ENCODE results near the gene NCAPD3.

Gene NCAPD3

DNA sequence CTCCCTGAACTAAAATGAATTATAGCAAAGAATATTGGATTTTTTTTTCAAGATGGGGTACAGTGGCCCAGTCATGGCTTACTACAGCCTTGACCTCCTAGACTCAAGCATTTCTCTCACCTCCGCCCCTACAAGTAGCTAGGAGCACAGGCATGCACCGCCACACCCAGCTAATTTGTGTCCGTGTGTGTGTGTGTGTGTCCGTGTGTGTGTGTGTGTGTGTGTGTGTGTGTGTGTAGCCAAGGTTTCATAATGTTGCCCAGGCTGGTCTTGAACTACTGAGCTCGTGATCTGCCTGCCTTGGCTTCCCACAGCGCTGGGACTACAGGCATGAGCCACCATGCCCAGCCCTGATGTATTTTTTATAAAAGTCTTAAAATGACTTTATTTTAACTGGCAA lies 16.8 kb upstream of the NCAPD3 start:
- no peak for TF ChIP-seq FOXM1 (IDR thresholded peaks at IDR 0.05; ENCODE audit: borderline replicate concordance)
- no peak for TF ChIP-seq LEF1 (IDR thresholded peaks at IDR 0.05; ENCODE audit: borderline replicate concordance)
- no peak for TF ChIP-seq TARDBP (IDR thresholded peaks at IDR 0.05)
- TF ChIP-seq BHLHE40 (IDR thresholded peaks at IDR 0.05; ENCODE audit: borderline replicate concordance): no peak
- TF ChIP-seq, protein P1, sequence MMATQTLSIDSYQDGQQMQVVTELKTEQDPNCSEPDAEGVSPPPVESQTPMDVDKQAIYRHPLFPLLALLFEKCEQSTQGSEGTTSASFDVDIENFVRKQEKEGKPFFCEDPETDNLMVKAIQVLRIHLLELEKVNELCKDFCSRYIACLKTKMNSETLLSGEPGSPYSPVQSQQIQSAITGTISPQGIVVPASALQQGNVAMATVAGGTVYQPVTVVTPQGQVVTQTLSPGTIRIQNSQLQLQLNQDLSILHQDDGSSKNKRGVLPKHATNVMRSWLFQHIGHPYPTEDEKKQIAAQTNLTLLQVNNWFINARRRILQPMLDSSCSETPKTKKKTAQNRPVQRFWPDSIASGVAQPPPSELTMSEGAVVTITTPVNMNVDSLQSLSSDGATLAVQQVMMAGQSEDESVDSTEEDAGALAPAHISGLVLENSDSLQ (IDR thresholded peaks at IDR 0.05): no peak
- TF ChIP-seq HDGF (IDR thresholded peaks at IDR 0.05; ENCODE audit: borderline replicate concordance): no peak
- no peak for TF ChIP-seq FOXA1 (IDR thresholded peaks at IDR 0.05)
- TF ChIP-seq SP1 (IDR thresholded peaks at IDR 0.05): no peak
- no peak for TF ChIP-seq SUZ12 (IDR thresholded peaks at IDR 0.05)
- TF ChIP-seq ELF4 (IDR thresholded peaks at IDR 0.05): no peak
- TF ChIP-seq NFRKB (IDR thresholded peaks at IDR 0.05): no peak
- no peak for TF ChIP-seq CTBP1 (IDR thresholded peaks at IDR 0.05; ENCODE audit: borderline replicate concordance)
- no peak for TF ChIP-seq L3MBTL2 (conservative IDR thresholded peaks at IDR 0.05)
- TF ChIP-seq ZNF384 (IDR thresholded peaks at IDR 0.05): no peak
- TF ChIP-seq ARNT (IDR thresholded peaks at IDR 0.05): no peak
- no peak for TF ChIP-seq FOXK2 (IDR thresholded peaks at IDR 0.05)
- DNase-seq (ENCODE audit: extremely low spot score): no peak
- ChIA-PET CTCF (no interaction called here), POLR2A (interaction anchor here (1.8 kb wide), 1 partner anchor 16 kb away, joined by 11 read pairs; the partner anchor contains the start of genes NCAPD3 and VPS26B)

- CTCF ChIA-PET: no interaction called here
- POLR2A ChIA-PET: interaction anchor here (2.0 kb wide), 1 partner anchor 15 kb away, joined by 9 read pairs; the partner anchor contains the start of genes NCAPD3 and VPS26B
- TF ChIP-seq ZNF384 (IDR thresholded peaks at IDR 0.05): no peak
- TF ChIP-seq, protein P1 (IDR thresholded peaks at IDR 0.05): no peak
- no peak for TF ChIP-seq L3MBTL2 (conservative IDR thresholded peaks at IDR 0.05)
- TF ChIP-seq ELF4 (IDR thresholded peaks at IDR 0.05): no peak
- no peak for TF ChIP-seq FOXK2 (IDR thresholded peaks at IDR 0.05)
- no peak for TF ChIP-seq SP1 (IDR thresholded peaks at IDR 0.05)
- no peak for TF ChIP-seq FOXM1 (IDR thresholded peaks at IDR 0.05; ENCODE audit: borderline replicate concordance)
- no peak for TF ChIP-seq TARDBP (IDR thresholded peaks at IDR 0.05)
- TF ChIP-seq SUZ12 (IDR thresholded peaks at IDR 0.05): no peak
- TF ChIP-seq CTBP1 (IDR thresholded peaks at IDR 0.05; ENCODE audit: borderline replicate concordance): no peak
- no peak for TF ChIP-seq HDGF (IDR thresholded peaks at IDR 0.05; ENCODE audit: borderline replicate concordance)
- TF ChIP-seq NFRKB (IDR thresholded peaks at IDR 0.05): no peak
- DNase-seq (ENCODE audit: extremely low spot score): no peak
These were observed 15.2 kb upstream of the NCAPD3 start for GRCh38 chr11:134238956-134239355.

DNA sequence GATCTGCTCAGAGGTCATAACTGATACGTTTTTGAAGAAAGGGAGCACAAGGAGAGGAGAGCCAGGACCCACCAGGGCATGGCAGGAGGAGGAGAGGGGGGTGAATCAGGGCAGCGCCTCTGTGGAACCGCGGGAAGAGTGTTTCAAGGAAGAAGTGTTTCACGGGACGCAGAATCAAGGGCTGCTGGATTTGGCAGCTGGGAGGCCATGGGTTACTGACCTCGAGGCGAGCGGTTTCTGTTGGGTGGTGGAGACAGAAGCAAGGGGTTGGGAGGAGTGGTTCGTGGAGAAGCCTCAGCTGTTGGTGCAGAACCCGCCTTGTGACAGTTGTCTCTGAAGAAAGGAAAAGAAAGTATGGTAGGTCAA lies 13.8 kb upstream of the NCAPD3 start:
- TF ChIP-seq LEF1 (IDR thresholded peaks at IDR 0.05; ENCODE audit: borderline replicate concordance) (no peak), NFRKB (IDR thresholded peaks at IDR 0.05) (no peak), SUZ12 (IDR thresholded peaks at IDR 0.05) (no peak), HDGF (IDR thresholded peaks at IDR 0.05; ENCODE audit: borderline replicate concordance) (no peak), FOXM1 (IDR thresholded peaks at IDR 0.05; ENCODE audit: borderline replicate concordance) (no peak), L3MBTL2 (conservative IDR thresholded peaks at IDR 0.05) (no peak)
- TF ChIP-seq, protein P1 (IDR thresholded peaks at IDR 0.05): no peak
- CTCF ChIA-PET: no interaction called here
- POLR2A ChIA-PET: no interaction called here

DNA sequence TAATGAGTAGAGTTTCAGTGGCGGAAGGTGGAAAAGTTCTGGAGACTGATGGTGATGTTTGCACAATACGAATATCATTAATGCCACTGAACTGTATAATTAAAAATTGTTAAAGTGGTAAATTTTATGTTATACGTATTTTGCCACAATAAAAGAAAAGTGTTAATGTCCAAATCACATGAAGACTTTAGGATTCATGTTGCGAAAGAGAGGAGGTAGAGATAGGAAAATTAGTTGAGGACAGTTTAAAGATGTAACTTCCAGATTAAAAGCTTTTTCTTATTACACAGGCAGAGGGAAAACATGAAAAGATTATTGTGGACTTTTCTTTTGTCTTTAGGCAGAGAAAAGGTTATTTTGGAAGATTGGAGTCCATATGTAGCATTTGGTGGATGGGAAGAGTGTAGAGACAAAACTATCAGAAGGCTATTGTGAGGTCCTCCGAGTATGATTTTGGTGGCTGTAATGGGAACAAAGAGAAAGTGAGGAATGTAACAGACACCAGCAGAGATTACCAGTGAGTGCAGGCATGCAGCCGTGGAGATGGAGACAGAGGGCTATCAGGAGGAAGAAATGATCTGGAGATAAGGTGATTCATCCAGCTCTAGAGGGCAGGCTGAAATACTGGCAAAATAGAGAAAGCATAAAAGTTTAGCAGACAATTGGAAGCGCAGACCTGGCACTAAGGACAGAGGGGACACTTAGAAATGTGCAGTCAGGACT lies 13.2 kb upstream of the NCAPD3 start:
- no peak for TF ChIP-seq CTBP1 (IDR thresholded peaks at IDR 0.05; ENCODE audit: borderline replicate concordance)
- no peak for TF ChIP-seq FOXM1 (IDR thresholded peaks at IDR 0.05; ENCODE audit: borderline replicate concordance)
- TF ChIP-seq FOXK2 (IDR thresholded peaks at IDR 0.05): no peak
- TF ChIP-seq ARNT (IDR thresholded peaks at IDR 0.05): no peak
- TF ChIP-seq NFRKB (IDR thresholded peaks at IDR 0.05): no peak
- TF ChIP-seq ELF4 (IDR thresholded peaks at IDR 0.05): no peak
- TF ChIP-seq SUZ12 (IDR thresholded peaks at IDR 0.05): no peak
- TF ChIP-seq HDGF (IDR thresholded peaks at IDR 0.05; ENCODE audit: borderline replicate concordance): no peak
- TF ChIP-seq, protein P1 (IDR thresholded peaks at IDR 0.05): no peak
- TF ChIP-seq L3MBTL2 (conservative IDR thresholded peaks at IDR 0.05): no peak
- TF ChIP-seq ZNF384 (IDR thresholded peaks at IDR 0.05): no peak
- TF ChIP-seq BHLHE40 (IDR thresholded peaks at IDR 0.05; ENCODE audit: borderline replicate concordance): no peak
- no peak for TF ChIP-seq FOXA1 (IDR thresholded peaks at IDR 0.05)
- TF ChIP-seq TARDBP (IDR thresholded peaks at IDR 0.05): no peak
- no peak for TF ChIP-seq SP1 (IDR thresholded peaks at IDR 0.05)
- POLR2A ChIA-PET: no interaction called here

More for the DNA sequence above, 13.8 kb upstream of the NCAPD3 start:
- no peak for DNase-seq (ENCODE audit: extremely low spot score)

GRCh38 chr11:134235399-134235798 lies 11.6 kb upstream of the NCAPD3 start:
- no peak for TF ChIP-seq TARDBP (IDR thresholded peaks at IDR 0.05)
- no peak for TF ChIP-seq SUZ12 (IDR thresholded peaks at IDR 0.05)
- TF ChIP-seq LEF1 (IDR thresholded peaks at IDR 0.05; ENCODE audit: borderline replicate concordance): no peak
- no peak for TF ChIP-seq BHLHE40 (IDR thresholded peaks at IDR 0.05; ENCODE audit: borderline replicate concordance)
- no peak for TF ChIP-seq FOXM1 (IDR thresholded peaks at IDR 0.05; ENCODE audit: borderline replicate concordance)
- no peak for TF ChIP-seq SP1 (IDR thresholded peaks at IDR 0.05)
- TF ChIP-seq, protein P1 (IDR thresholded peaks at IDR 0.05): no peak
- TF ChIP-seq CTBP1 (IDR thresholded peaks at IDR 0.05; ENCODE audit: borderline replicate concordance): no peak
- TF ChIP-seq NFRKB (IDR thresholded peaks at IDR 0.05): no peak
- no peak for TF ChIP-seq ELF4 (IDR thresholded peaks at IDR 0.05)
- no peak for TF ChIP-seq FOXK2 (IDR thresholded peaks at IDR 0.05)
- TF ChIP-seq L3MBTL2 (conservative IDR thresholded peaks at IDR 0.05): no peak
- TF ChIP-seq HDGF (IDR thresholded peaks at IDR 0.05; ENCODE audit: borderline replicate concordance): no peak
- no peak for TF ChIP-seq FOXA1 (IDR thresholded peaks at IDR 0.05)
- no peak for TF ChIP-seq ARNT (IDR thresholded peaks at IDR 0.05)
- no peak for TF ChIP-seq ZNF384 (IDR thresholded peaks at IDR 0.05)
- ChIA-PET POLR2A (interaction anchor here (2.9 kb wide), 1 partner anchor 11 kb away, joined by 25 read pairs; the partner anchor contains the start of genes NCAPD3 and VPS26B), CTCF (no interaction called here)
- no peak for DNase-seq (ENCODE audit: extremely low spot score)

More for the DNA sequence above, 13.2 kb upstream of the NCAPD3 start:
- no peak for DNase-seq (ENCODE audit: extremely low spot score)
- CTCF ChIA-PET: no interaction called here

Measured in HEK293T (cell line).